PC-9 (cell line): ENCODE measurements around the gene UNC13B.

Source experiments
- EZH2 ChIP-seq: fragments of 200-600 bp; sonication (generic); IDR thresholded peaks from 2 replicates; pipeline ENCODE4 v1.8.0; 2017; ENCODE audit warnings: antibody characterized with exemption, low read depth
- TF ChIP-seq, protein P1 (sequence below): fragments of 200-600 bp; sonication (generic); conservative IDR thresholded peaks from 2 replicates; pipeline ENCODE4 v1.6.1; 2017; ENCODE audit warnings: mixed run types, antibody characterized with exemption, mild to moderate bottlenecking, moderate library complexity

DNA sequence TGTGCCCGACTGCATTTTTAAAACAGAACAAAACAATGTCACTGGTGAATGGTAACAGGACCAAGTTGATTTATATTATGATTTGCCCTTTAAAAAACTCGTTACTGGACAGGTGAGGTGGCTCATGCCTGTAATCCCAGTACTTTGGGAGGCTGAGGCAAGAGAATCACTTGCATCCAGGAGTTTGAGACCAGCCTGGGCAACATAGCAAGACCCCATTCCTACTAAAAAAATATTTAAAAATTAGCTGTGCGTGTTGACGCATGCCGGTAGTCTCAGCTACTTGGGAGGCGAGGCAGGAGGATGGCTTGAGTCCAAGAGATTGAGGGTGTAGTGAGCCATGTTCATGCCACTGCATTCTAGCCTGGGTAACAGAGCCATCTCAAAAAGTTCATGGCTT lies 7.2 kb downstream of the UNC13B start:
- TF ChIP-seq, protein P1, sequence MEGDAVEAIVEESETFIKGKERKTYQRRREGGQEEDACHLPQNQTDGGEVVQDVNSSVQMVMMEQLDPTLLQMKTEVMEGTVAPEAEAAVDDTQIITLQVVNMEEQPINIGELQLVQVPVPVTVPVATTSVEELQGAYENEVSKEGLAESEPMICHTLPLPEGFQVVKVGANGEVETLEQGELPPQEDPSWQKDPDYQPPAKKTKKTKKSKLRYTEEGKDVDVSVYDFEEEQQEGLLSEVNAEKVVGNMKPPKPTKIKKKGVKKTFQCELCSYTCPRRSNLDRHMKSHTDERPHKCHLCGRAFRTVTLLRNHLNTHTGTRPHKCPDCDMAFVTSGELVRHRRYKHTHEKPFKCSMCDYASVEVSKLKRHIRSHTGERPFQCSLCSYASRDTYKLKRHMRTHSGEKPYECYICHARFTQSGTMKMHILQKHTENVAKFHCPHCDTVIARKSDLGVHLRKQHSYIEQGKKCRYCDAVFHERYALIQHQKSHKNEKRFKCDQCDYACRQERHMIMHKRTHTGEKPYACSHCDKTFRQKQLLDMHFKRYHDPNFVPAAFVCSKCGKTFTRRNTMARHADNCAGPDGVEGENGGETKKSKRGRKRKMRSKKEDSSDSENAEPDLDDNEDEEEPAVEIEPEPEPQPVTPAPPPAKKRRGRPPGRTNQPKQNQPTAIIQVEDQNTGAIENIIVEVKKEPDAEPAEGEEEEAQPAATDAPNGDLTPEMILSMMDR: no peak
- no peak for TF ChIP-seq EZH2
